SK-N-SH treated with all-trans-retinoic acid at 6 μM for 48 hours (cell line): ENCODE results near the gene RBM47.

Experiments
- ATAC-seq: fragments of 200-7000 bp; cut with Tn5 transposase; 3 replicates; pipeline ENCODE4 v1.9.1; 2020; ENCODE audit warnings: mild to moderate bottlenecking, moderate library complexity
- ARNTL ChIP-seq: fragments of 450-650 bp; formaldehyde crosslinking; IDR thresholded peaks from 2 replicates; pipeline ENCODE4 v1.5.0; 2020; ENCODE audit warnings: low read depth, mild to moderate bottlenecking, moderate library complexity, borderline replicate concordance
- BACH2 ChIP-seq: fragments of 250-450 bp; sonication (Bioruptor Pico); IDR thresholded peaks from 2 replicates; pipeline ENCODE4 v1.9.0; 2021; ENCODE audit warnings: mild to moderate bottlenecking, borderline replicate concordance
- CSDC2 ChIP-seq: fragments of 250-450 bp; sonication (Bioruptor Pico); IDR thresholded peaks from 2 replicates; pipeline ENCODE4 v1.5.0; 2020; ENCODE audit warnings: mild to moderate bottlenecking, moderate library complexity
- ESRRG ChIP-seq: fragments of 250-450 bp; sonication (Bioruptor Pico); IDR thresholded peaks from 2 replicates; pipeline ENCODE4 v1.6.1; 2021; ENCODE audit warnings: mild to moderate bottlenecking
- GLIS3 ChIP-seq: fragments of 250-450 bp; sonication (Bioruptor Pico); IDR thresholded peaks from 2 replicates; pipeline ENCODE4 v1.5.0; 2020; ENCODE audit warnings: mild to moderate bottlenecking, moderate library complexity
- ISL1 ChIP-seq: fragments of 250-450 bp; sonication (Bioruptor Pico); IDR thresholded peaks from 2 replicates; pipeline ENCODE4 v2.1.2; 2022; ENCODE audit warnings: mild to moderate bottlenecking, moderate library complexity
- OSR1 ChIP-seq: fragments of 250-450 bp; sonication (Bioruptor Pico); IDR thresholded peaks from 2 replicates; pipeline ENCODE4 v1.8.0; 2022; ENCODE audit warnings: moderate library complexity, mild to moderate bottlenecking, inconsistent platforms
- PPARA ChIP-seq: fragments of 250-450 bp; sonication (Bioruptor Pico); IDR thresholded peaks from 2 replicates; pipeline ENCODE4 v1.5.0; 2020; ENCODE audit warnings: mild to moderate bottlenecking, borderline replicate concordance
- RARB ChIP-seq: fragments of 250-450 bp; sonication (Bioruptor Pico); IDR thresholded peaks from 2 replicates; pipeline ENCODE4 v1.8.0; 2021; ENCODE audit warnings: mild to moderate bottlenecking, moderate library complexity
- SNAI2 ChIP-seq: fragments of 250-450 bp; sonication (Bioruptor Pico); IDR thresholded peaks from 2 replicates; pipeline ENCODE4 v1.5.0; 2020; ENCODE audit warnings: mild to moderate bottlenecking, moderate library complexity
- TCF4 ChIP-seq: fragments of 250-450 bp; sonication (Bioruptor Pico); IDR thresholded peaks from 2 replicates; pipeline ENCODE4 v1.8.0; 2021; ENCODE audit warnings: mild to moderate bottlenecking, moderate library complexity, borderline replicate concordance
- TOX ChIP-seq: fragments of 250-450 bp; sonication (Bioruptor Pico); IDR thresholded peaks from 2 replicates; pipeline ENCODE4 v1.8.0; 2021; ENCODE audit warnings: mild to moderate bottlenecking, moderate library complexity, borderline replicate concordance
- ZC3H10 ChIP-seq: fragments of 250-450 bp; sonication (Bioruptor Pico); IDR thresholded peaks from 2 replicates; pipeline ENCODE4 v1.5.1; 2021; ENCODE audit warnings: mild to moderate bottlenecking, moderate library complexity
- ZFP3 ChIP-seq: fragments of 250-450 bp; sonication (Bioruptor Pico); IDR thresholded peaks from 2 replicates; pipeline ENCODE4 v1.5.0; 2020; ENCODE audit warnings: mild to moderate bottlenecking, moderate library complexity
- ZFP30 ChIP-seq: fragments of 450-650 bp; formaldehyde crosslinking; IDR thresholded peaks from 2 replicates; pipeline ENCODE4 v1.5.0; 2022; ENCODE audit warnings: mild to moderate bottlenecking, moderate library complexity
- ZNF565 ChIP-seq: fragments of 450-650 bp; formaldehyde crosslinking; conservative IDR thresholded peaks from 2 replicates; pipeline ENCODE4 v1.5.0; 2020; ENCODE audit warnings: low read depth, mild to moderate bottlenecking, moderate library complexity
- ZNF70 ChIP-seq: fragments of 450-650 bp; formaldehyde crosslinking; IDR thresholded peaks from 2 replicates; pipeline ENCODE4 v1.5.0; 2020; ENCODE audit warnings: mild to moderate bottlenecking, moderate library complexity
- ZNF8 ChIP-seq: fragments of 450-650 bp; formaldehyde crosslinking; IDR thresholded peaks from 2 replicates; pipeline ENCODE4 v1.5.0; 2020; ENCODE audit warnings: mild to moderate bottlenecking, moderate library complexity
- TF ChIP-seq, protein P1 (sequence below): fragments of 250-450 bp; sonication (Bioruptor Pico); IDR thresholded peaks from 2 replicates; pipeline ENCODE4 v1.8.0; 2020; ENCODE audit warnings: mild to moderate bottlenecking, moderate library complexity, borderline replicate concordance
- TF ChIP-seq, protein P2 (sequence below): fragments of 250-450 bp; sonication (Bioruptor Pico); IDR thresholded peaks from 2 replicates; pipeline ENCODE4 v1.5.0; 2020; ENCODE audit warnings: mild to moderate bottlenecking, moderate library complexity
- TF ChIP-seq, protein P3 (sequence below): fragments of 250-450 bp; sonication (Bioruptor Pico); IDR thresholded peaks from 2 replicates; pipeline ENCODE4 v1.8.0; 2021; ENCODE audit warnings: low read depth, mild to moderate bottlenecking, moderate library complexity, borderline replicate concordance

Gene RBM47

DNA sequence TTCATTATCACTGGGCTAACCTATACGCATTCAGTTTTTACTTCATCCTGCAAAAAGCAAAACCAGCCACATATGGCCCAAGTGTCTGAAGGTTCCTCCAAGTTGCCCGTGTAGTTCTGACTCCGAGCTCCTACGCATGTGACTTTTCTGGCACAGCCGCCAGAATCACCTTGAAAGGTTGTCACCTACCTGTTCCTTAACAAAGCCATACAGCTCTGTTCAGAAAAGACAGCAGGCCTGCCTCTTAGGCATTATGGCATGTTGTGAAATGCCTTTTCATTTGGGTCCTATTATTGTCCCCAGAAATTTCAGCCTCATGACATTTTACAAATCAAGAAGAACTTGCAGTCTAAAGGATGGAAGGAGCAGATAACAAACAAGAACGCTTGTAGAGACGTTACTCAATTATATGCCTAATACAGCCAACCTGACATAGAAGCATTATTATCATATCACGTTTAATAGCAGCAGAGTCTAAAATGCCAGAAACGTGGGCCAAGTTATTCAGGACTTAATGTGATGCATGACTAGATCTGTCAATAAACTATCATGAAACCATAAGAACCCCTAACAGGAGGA, 118.5 kb downstream of the RBM47 start:
- TF ChIP-seq ZC3H10 (no peak), ESRRG (no peak), ZNF565 (CRISPR knock-in tag) (no peak), TCF4 (CRISPR knock-in tag) (no peak), GLIS3 (CRISPR knock-in tag) (no peak), ARNTL (CRISPR knock-in tag) (no peak), PPARA (no peak), BACH2 (CRISPR knock-in tag) (no peak), TOX (no peak), ZNF8 (CRISPR knock-in tag) (no peak), ISL1 (CRISPR knock-in tag) (no peak), OSR1 (CRISPR knock-in tag) (no peak), ZNF70 (CRISPR knock-in tag) (no peak), ZFP3 (CRISPR knock-in tag) (no peak), RARB (CRISPR knock-in tag) (no peak), SNAI2 (CRISPR knock-in tag) (no peak)
- TF ChIP-seq, protein P1, sequence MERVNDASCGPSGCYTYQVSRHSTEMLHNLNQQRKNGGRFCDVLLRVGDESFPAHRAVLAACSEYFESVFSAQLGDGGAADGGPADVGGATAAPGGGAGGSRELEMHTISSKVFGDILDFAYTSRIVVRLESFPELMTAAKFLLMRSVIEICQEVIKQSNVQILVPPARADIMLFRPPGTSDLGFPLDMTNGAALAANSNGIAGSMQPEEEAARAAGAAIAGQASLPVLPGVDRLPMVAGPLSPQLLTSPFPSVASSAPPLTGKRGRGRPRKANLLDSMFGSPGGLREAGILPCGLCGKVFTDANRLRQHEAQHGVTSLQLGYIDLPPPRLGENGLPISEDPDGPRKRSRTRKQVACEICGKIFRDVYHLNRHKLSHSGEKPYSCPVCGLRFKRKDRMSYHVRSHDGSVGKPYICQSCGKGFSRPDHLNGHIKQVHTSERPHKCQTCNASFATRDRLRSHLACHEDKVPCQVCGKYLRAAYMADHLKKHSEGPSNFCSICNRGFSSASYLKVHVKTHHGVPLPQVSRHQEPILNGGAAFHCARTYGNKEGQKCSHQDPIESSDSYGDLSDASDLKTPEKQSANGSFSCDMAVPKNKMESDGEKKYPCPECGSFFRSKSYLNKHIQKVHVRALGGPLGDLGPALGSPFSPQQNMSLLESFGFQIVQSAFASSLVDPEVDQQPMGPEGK (CRISPR knock-in tag): no peak
- TF ChIP-seq, protein P2, sequence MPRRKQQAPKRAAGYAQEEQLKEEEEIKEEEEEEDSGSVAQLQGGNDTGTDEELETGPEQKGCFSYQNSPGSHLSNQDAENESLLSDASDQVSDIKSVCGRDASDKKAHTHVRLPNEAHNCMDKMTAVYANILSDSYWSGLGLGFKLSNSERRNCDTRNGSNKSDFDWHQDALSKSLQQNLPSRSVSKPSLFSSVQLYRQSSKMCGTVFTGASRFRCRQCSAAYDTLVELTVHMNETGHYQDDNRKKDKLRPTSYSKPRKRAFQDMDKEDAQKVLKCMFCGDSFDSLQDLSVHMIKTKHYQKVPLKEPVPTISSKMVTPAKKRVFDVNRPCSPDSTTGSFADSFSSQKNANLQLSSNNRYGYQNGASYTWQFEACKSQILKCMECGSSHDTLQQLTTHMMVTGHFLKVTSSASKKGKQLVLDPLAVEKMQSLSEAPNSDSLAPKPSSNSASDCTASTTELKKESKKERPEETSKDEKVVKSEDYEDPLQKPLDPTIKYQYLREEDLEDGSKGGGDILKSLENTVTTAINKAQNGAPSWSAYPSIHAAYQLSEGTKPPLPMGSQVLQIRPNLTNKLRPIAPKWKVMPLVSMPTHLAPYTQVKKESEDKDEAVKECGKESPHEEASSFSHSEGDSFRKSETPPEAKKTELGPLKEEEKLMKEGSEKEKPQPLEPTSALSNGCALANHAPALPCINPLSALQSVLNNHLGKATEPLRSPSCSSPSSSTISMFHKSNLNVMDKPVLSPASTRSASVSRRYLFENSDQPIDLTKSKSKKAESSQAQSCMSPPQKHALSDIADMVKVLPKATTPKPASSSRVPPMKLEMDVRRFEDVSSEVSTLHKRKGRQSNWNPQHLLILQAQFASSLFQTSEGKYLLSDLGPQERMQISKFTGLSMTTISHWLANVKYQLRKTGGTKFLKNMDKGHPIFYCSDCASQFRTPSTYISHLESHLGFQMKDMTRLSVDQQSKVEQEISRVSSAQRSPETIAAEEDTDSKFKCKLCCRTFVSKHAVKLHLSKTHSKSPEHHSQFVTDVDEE (CRISPR knock-in tag): no peak
- ATAC-seq: no peak

DNA sequence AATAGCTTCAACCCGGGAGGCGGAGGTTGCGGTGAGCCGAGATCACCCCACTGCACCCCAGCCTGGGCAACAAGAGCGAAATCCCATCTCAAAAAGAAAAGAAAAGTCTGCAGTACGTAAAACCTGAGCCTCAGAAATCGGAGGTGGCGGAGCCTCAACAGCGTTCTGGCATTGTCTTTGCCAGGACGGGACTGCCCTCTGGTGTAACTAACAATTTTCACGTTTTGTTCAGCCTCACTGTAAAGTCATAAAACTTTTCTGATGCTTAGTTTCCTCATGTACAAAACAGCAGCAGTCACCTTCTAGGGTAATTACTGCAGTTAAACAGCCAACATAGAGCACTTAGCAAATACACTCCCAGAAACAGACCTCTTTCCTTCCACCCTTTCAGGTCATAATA, 121.7 kb downstream of the RBM47 start:
- no peak for ATAC-seq
- TF ChIP-seq ZNF8 (CRISPR knock-in tag) (no peak), ZC3H10 (no peak), BACH2 (CRISPR knock-in tag) (no peak), ARNTL (CRISPR knock-in tag) (no peak), TCF4 (CRISPR knock-in tag) (no peak), TOX (no peak), ZNF70 (CRISPR knock-in tag) (no peak), ZNF565 (CRISPR knock-in tag) (no peak)

DNA sequence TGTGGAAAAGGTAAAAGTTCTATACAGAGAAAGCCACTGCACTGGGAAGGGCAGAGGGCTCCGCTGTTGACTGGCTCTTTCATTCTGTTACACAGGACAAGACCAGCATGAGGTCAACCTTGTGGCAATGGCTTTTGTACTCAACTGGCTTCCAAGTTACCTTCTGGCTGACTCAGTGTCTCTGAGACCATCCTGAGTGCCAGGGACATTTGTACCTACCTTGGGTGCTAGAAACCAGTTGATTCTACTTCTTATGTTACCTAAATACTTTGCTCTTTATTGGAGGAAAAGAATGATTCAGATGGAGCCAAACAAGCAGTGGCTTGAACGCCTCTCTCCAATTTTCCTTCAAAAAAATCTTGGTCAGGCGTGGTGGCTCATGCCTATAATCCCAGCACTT, 123.2 kb downstream of the RBM47 start:
- TF ChIP-seq ZFP3 (CRISPR knock-in tag) (no peak), ZFP30 (no peak), ZC3H10 (no peak)
- TF ChIP-seq, protein P3, sequence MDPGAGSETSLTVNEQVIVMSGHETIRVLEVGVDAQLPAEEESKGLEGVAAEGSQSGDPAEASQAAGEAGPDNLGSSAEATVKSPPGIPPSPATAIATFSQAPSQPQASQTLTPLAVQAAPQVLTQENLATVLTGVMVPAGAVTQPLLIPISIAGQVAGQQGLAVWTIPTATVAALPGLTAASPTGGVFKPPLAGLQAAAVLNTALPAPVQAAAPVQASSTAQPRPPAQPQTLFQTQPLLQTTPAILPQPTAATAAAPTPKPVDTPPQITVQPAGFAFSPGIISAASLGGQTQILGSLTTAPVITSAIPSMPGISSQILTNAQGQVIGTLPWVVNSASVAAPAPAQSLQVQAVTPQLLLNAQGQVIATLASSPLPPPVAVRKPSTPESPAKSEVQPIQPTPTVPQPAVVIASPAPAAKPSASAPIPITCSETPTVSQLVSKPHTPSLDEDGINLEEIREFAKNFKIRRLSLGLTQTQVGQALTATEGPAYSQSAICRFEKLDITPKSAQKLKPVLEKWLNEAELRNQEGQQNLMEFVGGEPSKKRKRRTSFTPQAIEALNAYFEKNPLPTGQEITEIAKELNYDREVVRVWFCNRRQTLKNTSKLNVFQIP (CRISPR knock-in tag): no peak
- ATAC-seq: no peak

DNA sequence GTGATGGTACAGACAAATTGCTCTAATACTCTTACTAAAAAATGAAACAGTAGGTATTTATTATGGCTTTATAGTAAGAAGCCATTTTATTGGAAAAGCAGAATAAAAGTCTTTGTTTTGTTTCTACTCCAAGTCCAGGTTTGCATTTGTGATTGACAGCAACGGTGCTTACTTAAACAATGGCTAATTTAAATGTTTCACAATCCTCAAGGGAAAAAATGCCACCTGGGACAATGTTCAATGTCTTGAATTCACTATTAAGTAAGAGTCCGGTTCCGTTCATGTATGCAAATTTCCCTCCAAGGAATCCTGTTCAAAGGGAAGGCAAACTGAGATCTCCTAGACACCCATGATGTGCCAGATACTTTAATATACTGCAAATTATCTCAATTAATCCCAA, 123.6 kb downstream of the RBM47 start:
- no peak for ATAC-seq
- TF ChIP-seq ZNF8 (CRISPR knock-in tag) (no peak), CSDC2 (no peak), RARB (CRISPR knock-in tag) (no peak), ZNF70 (CRISPR knock-in tag) (no peak), ZFP30 (no peak), BACH2 (CRISPR knock-in tag) (no peak), ZNF565 (CRISPR knock-in tag) (no peak), ESRRG (no peak), PPARA (no peak)
- TF ChIP-seq, protein P3 (CRISPR knock-in tag): no peak
